ENCODE results near the gene NPAS2.

DNA sequence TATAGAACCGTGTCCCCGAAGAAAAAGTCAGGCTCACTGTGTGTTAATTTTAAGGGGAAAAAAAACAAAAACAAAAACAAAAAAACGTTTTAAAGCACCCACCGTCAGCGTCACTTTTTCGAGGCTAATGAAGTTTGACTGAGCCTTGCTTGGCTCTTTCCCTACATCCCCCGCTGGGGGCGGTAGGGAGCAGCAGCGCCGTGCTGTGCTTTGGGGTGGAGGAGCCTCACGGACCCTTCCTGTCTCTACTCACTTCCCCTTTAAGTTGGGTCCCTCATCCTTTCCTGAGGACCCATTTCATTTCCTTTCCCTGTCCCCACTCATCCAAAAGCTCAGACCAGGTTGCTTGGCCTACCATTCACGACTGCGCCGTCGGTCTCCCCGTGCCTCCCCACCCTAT is 99.4 kb downstream of the NPAS2 start:
- TF ChIP-seq, protein P1, sequence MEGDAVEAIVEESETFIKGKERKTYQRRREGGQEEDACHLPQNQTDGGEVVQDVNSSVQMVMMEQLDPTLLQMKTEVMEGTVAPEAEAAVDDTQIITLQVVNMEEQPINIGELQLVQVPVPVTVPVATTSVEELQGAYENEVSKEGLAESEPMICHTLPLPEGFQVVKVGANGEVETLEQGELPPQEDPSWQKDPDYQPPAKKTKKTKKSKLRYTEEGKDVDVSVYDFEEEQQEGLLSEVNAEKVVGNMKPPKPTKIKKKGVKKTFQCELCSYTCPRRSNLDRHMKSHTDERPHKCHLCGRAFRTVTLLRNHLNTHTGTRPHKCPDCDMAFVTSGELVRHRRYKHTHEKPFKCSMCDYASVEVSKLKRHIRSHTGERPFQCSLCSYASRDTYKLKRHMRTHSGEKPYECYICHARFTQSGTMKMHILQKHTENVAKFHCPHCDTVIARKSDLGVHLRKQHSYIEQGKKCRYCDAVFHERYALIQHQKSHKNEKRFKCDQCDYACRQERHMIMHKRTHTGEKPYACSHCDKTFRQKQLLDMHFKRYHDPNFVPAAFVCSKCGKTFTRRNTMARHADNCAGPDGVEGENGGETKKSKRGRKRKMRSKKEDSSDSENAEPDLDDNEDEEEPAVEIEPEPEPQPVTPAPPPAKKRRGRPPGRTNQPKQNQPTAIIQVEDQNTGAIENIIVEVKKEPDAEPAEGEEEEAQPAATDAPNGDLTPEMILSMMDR (IDR thresholded peaks at IDR 0.05; ENCODE audit: extremely low read depth in 1 of 2, insufficient read depth in 1 of 2, low read depth in 1 of 2, low read length in 2 of 2) = peak; percentile 34 to 38
- TF ChIP-seq GATA2 (IDR thresholded peaks at IDR 0.05; ENCODE audit: insufficient read depth, insufficient read length, low read depth, low read length) = no peak
